IPS-20b (cell line): ENCODE data around the gene ATXN7L3.

ENCODE experiments used
- H3K27ac ChIP-seq: one replicate; pipeline ENCODE4 v1.5.1; 2013; ENCODE audit warnings: low read length
- H3K27me3 ChIP-seq: 2 replicates; pipeline ENCODE4 v1.6.1; 2013; ENCODE audit warnings: mild to moderate bottlenecking, low read length, inconsistent platforms; ENCODE audit not compliant: insufficient read depth
- H3K36me3 ChIP-seq: 2 replicates; pipeline ENCODE4 v1.6.1; 2013; ENCODE audit warnings: low read depth, mild to moderate bottlenecking, inconsistent platforms, low read length, moderate library complexity; ENCODE audit not compliant: insufficient read depth
- H3K4me1 ChIP-seq: 2 replicates; pipeline ENCODE4 v1.6.1; 2013; ENCODE audit warnings: mild to moderate bottlenecking, control low read depth, inconsistent platforms, low read length, moderate library complexity; ENCODE audit not compliant: insufficient read depth
- H3K4me3 ChIP-seq: 2 replicates; pipeline ENCODE4 v1.5.1; 2013; ENCODE audit warnings: mild to moderate bottlenecking, low read length, inconsistent platforms
- H3K9ac ChIP-seq: 2 replicates; pipeline ENCODE4 v1.6.1; 2013; ENCODE audit warnings: low read depth, mild to moderate bottlenecking, inconsistent platforms, low read length, moderate library complexity
- H3K9me3 ChIP-seq: 2 replicates; pipeline ENCODE4 v1.6.1; 2013; ENCODE audit warnings: mild to moderate bottlenecking, low read depth, low read length, inconsistent platforms; ENCODE audit not compliant: insufficient read depth

Gene ATXN7L3

GRCh38 chr17:44177640-44178039, 22.0 kb downstream of the ATXN7L3 start:
- Histone ChIP-seq H3K27ac (no peak overlapping the region), H3K9me3 (no peaks in the 10 kb centered on the region), H3K9ac (no peak overlapping the region), H3K4me1 (no peaks in the 10 kb centered on the region), H3K27me3 (no peaks in the 10 kb centered on the region), H3K4me3 (no peak overlapping the region), H3K36me3 (peaks cover 38% of the 10 kb centered on the region)

- H3K4me3 ChIP-seq = no peak overlapping the region
- no peak overlapping the region for H3K27ac ChIP-seq
- no peaks in the 10 kb centered on the region for H3K27me3 ChIP-seq
- H3K4me1 ChIP-seq = no peaks in the 10 kb centered on the region
- H3K9me3 ChIP-seq = no peaks in the 10 kb centered on the region
- H3K9ac ChIP-seq = no peak overlapping the region
- H3K36me3 ChIP-seq = peaks cover 30% of the 10 kb centered on the region
These were observed 22.8 kb downstream of the ATXN7L3 start for GRCh38 chr17:44176671-44177501.

- Histone ChIP-seq H3K9me3 (no peaks in the 10 kb centered on the region), H3K27me3 (no peaks in the 10 kb centered on the region), H3K4me3 (no peak overlapping the region), H3K27ac (no peak overlapping the region), H3K9ac (no peak overlapping the region), H3K36me3 (peaks cover 25% of the 10 kb centered on the region), H3K4me1 (no peaks in the 10 kb centered on the region)
These were observed 23.4 kb downstream of the ATXN7L3 start for GRCh38 chr17:44176257-44176656.

- H3K4me3 ChIP-seq = no peak overlapping the region
- H3K9me3 ChIP-seq = no peaks in the 10 kb centered on the region
- no peak overlapping the region for H3K27ac ChIP-seq
- H3K9ac ChIP-seq = no peak overlapping the region
- H3K4me1 ChIP-seq = no peaks in the 10 kb centered on the region; the same call in 1 of the 2 replicates
- no peaks in the 10 kb centered on the region for H3K27me3 ChIP-seq
- peaks cover 25% of the 10 kb centered on the region for H3K36me3 ChIP-seq
These were observed 25.3 kb downstream of the ATXN7L3 start for GRCh38 chr17:44174427-44174826.

- Histone ChIP-seq H3K9ac (no peak overlapping the region), H3K27me3 (no peaks in the 10 kb centered on the region), H3K4me3 (no peak overlapping the region), H3K36me3 (peaks cover 10% of the 10 kb centered on the region), H3K9me3 (no peaks in the 10 kb centered on the region), H3K4me1 (no peaks in the 10 kb centered on the region; the same call in 1 of the 2 replicates), H3K27ac (no peak overlapping the region)
These were observed 27.7 kb downstream of the ATXN7L3 start for GRCh38 chr17:44171931-44172455.

GRCh38 chr17:44170499-44171201, 29.0 kb downstream of the ATXN7L3 start, which contains the start of gene ASB16:
Gene ASB16, plus strand, starts transcription at chr17:44170704. Its CDS starts 86 bp downstream, at chr17:44170790.
- Histone ChIP-seq H3K27ac (peak within 1 kb of the TSS; percentile 15), H3K4me1 (no peaks in the 10 kb centered on the region; the same call in 1 of the 2 replicates), H3K4me3 (peak within 1 kb of the TSS; percentile 33; the same call in 1 of the 2 replicates), H3K36me3 (peaks cover 4% of the 10 kb centered on the region; the same call in 1 of the 2 replicates), H3K9ac (peak within 1 kb of the TSS; percentile 46; the same call in 1 of the 2 replicates), H3K27me3 (no peaks in the 10 kb centered on the region), H3K9me3 (no peaks in the 10 kb centered on the region)

GRCh38 chr17:44170135-44170498, 29.6 kb downstream of the ATXN7L3 start:
- Histone ChIP-seq H3K36me3 (no peaks in the 10 kb centered on the region), H3K27ac (no peak overlapping the region), H3K4me1 (no peaks in the 10 kb centered on the region; the same call in 1 of the 2 replicates), H3K4me3 (no peak overlapping the region; the same call in 1 of the 2 replicates), H3K9me3 (no peaks in the 10 kb centered on the region), H3K9ac (peak overlapping the region; percentile 46; the same call in 1 of the 2 replicates), H3K27me3 (no peaks in the 10 kb centered on the region)

- no peak overlapping the region for H3K27ac ChIP-seq
- peaks cover 5% of the 10 kb centered on the region for H3K36me3 ChIP-seq
- no peaks in the 10 kb centered on the region for H3K9me3 ChIP-seq
- no peaks in the 10 kb centered on the region for H3K27me3 ChIP-seq
- H3K4me3 ChIP-seq = no peak overlapping the region
- no peak overlapping the region for H3K9ac ChIP-seq
- H3K4me1 ChIP-seq = no peaks in the 10 kb centered on the region; the same call in 1 of the 2 replicates
These were observed 32.4 kb downstream of the ATXN7L3 start for GRCh38 chr17:44167181-44167861.

GRCh38 chr17:44164476-44164875, 35.2 kb downstream of the ATXN7L3 start:
- H3K27ac ChIP-seq = no peak overlapping the region
- no peaks in the 10 kb centered on the region for H3K27me3 ChIP-seq
- no peak overlapping the region for H3K9ac ChIP-seq
- peaks cover 24% of the 10 kb centered on the region for H3K36me3 ChIP-seq
- H3K4me1 ChIP-seq = no peaks in the 10 kb centered on the region
- no peaks in the 10 kb centered on the region for H3K9me3 ChIP-seq
- no peak overlapping the region for H3K4me3 ChIP-seq

- Histone ChIP-seq H3K27ac (no peak overlapping the region), H3K27me3 (no peaks in the 10 kb centered on the region), H3K9me3 (no peaks in the 10 kb centered on the region), H3K4me3 (no peak overlapping the region), H3K4me1 (no peaks in the 10 kb centered on the region), H3K36me3 (peaks cover 60% of the 10 kb centered on the region), H3K9ac (no peak overlapping the region)
These were observed 40.0 kb downstream of the ATXN7L3 start for GRCh38 chr17:44159519-44160210.

GRCh38 chr17:44155488-44155887, 44.2 kb downstream of the ATXN7L3 start:
- Histone ChIP-seq H3K27me3 (no peaks in the 10 kb centered on the region), H3K36me3 (peaks cover 68% of the 10 kb centered on the region), H3K4me1 (no peaks in the 10 kb centered on the region), H3K27ac (no peak overlapping the region), H3K4me3 (no peak overlapping the region), H3K9ac (no peak overlapping the region), H3K9me3 (no peaks in the 10 kb centered on the region)
